PC-9 (cell line): ENCODE measurements around the gene ARHGAP6. TPM values are rescaled to one million over a fixed set of nuclear protein-coding genes. Genes with fewer than 3 reads are reported as not detected.

Experiments used
- BruUV-seq: library from RNA; stranded (reverse); fragments of 400-500 nt; replicated peaks from 2 replicates; lab custom pipeline; 2021; lab: Mats Ljungman, UMichigan
- CTCF ChIA-PET: fragments of 300-600 bp; sonication (Branson Sonifier 250); formaldehyde crosslinking; loops from one replicate; lab custom pipeline; 2022; ENCODE audit warnings: antibody characterized with exemption; lab: Charles Lee
- POLR2A ChIA-PET: fragments of 300-600 bp; sonication (Branson Sonifier 250); formaldehyde crosslinking; loops from one replicate; lab custom pipeline; 2022; ENCODE audit warnings: antibody characterized with exemption; ENCODE audit not compliant: unreplicated experiment; lab: Charles Lee
- DNase-seq, 2 experiments: peaks; one replicate each; pipeline versions ENCODE4 v3.0.0 to v3.0.0-alpha.2; 2015 to 2022; ENCODE audit warnings: mixed read lengths in 1 of 2
- H2AFZ ChIP-seq: fragments of 200-600 bp; sonication (generic); 2 replicates; pipeline ENCODE4 v1.8.1; 2017; ENCODE audit warnings: antibody characterized with exemption
- H3F3A ChIP-seq: fragments of 200-600 bp; sonication (generic); 2 replicates; pipeline ENCODE4 v1.8.1; 2017; ENCODE audit warnings: antibody characterized with exemption, mild to moderate bottlenecking, low read depth; ENCODE audit not compliant: insufficient read depth
- H3K27ac ChIP-seq: fragments of 200-600 bp; sonication (generic); 2 replicates; pipeline ENCODE4 v1.6.1; 2016; ENCODE audit warnings: mixed run types
- H3K27me3 ChIP-seq: fragments of 200-600 bp; sonication (generic); 2 replicates; pipeline ENCODE4 v1.6.1; 2016; ENCODE audit warnings: low read depth, mixed run types; ENCODE audit not compliant: insufficient read depth
- H3K36me3 ChIP-seq: fragments of 200-600 bp; sonication (generic); 2 replicates; pipeline ENCODE4 v1.6.1; 2016; ENCODE audit warnings: low read depth, mixed run types
- H3K4me1 ChIP-seq: fragments of 200-600 bp; sonication (generic); replicated peaks from 2 replicates; pipeline ENCODE4 v1.6.1; 2016; ENCODE audit warnings: mixed run types; ENCODE audit not compliant: insufficient read depth
- H3K4me2 ChIP-seq: fragments of 200-600 bp; sonication (generic); 2 replicates; pipeline ENCODE4 v1.6.1; 2017; ENCODE audit warnings: mixed run types
- H3K4me3 ChIP-seq: fragments of 200-600 bp; sonication (generic); 2 replicates; pipeline ENCODE4 v1.6.1; 2016; ENCODE audit warnings: mixed run types
- H3K79me2 ChIP-seq: fragments of 200-600 bp; sonication (generic); 2 replicates; pipeline ENCODE4 v1.6.1; 2017; ENCODE audit warnings: low read depth, mixed run types
- H3K9me2 ChIP-seq: fragments of 200-600 bp; sonication (generic); 2 replicates; pipeline ENCODE4 v1.8.1; 2017; ENCODE audit warnings: mild to moderate bottlenecking; ENCODE audit not compliant: insufficient read depth
- H3K9me3 ChIP-seq: fragments of 200-600 bp; sonication (generic); 2 replicates; pipeline ENCODE4 v1.8.1; 2016; ENCODE audit warnings: low read depth; ENCODE audit not compliant: insufficient read depth
- H4K20me1 ChIP-seq: fragments of 200-600 bp; sonication (generic); 2 replicates; pipeline ENCODE4 v1.8.1; 2017; ENCODE audit not compliant: insufficient read depth
- EZH2 ChIP-seq: fragments of 200-600 bp; sonication (generic); IDR thresholded peaks from 2 replicates; pipeline ENCODE4 v1.8.0; 2017; ENCODE audit warnings: antibody characterized with exemption, low read depth
- intact Hi-C: fragments of 100-400 bp; cut with micrococcal nuclease; formaldehyde crosslinking; loops from one replicate; pipeline ENCODE4 v1.10.0; 2022; ENCODE audit not compliant: unreplicated experiment
- total RNA-seq: library from RNA; stranded (reverse); gene quantifications from 2 replicates; pipeline ENCODE4 v1.2.3, GENCODE V29; 2021
- TF ChIP-seq, protein P1 (sequence below): fragments of 200-600 bp; sonication (generic); conservative IDR thresholded peaks from 2 replicates; pipeline ENCODE4 v1.6.1; 2017; ENCODE audit warnings: mixed run types, antibody characterized with exemption, mild to moderate bottlenecking, moderate library complexity

ARHGAP6 gene
- total RNA-seq, 1 experiment from 2014 or later, result not detected

DNA sequence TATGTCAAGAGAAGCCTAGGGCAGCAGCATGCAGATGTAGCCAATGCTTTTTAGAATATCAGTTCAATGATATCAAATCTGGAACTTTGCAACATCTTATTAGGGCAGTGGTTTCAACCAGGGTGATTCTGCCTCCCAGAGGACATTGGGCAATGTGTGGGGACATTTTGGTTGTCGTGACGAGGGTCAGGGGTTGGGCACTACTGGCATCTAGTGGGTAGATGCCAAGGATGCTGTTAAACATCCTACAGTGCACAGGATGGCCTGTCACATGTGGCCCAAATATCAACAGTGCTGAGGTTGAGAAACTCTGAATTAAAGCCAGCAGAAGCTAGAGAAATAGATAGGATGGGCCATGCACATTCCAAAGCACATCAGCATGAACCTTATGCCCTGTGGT is 220.2 kb downstream of the ARHGAP6 start:
- DNase-seq, result no peak
- Histone ChIP-seq H3K4me3 (no peak overlapping the region), H3K9me3 (no peaks in the 10 kb centered on the region), H3K27ac (no peak overlapping the region), H3K79me2 (no peaks in the 10 kb centered on the region), H4K20me1 (no peaks in the 10 kb centered on the region), H3K9me2 (no peaks in the 10 kb centered on the region), H3F3A (no peaks in the 10 kb centered on the region), H3K4me1 (no peaks in the 10 kb centered on the region), H3K36me3 (no peaks in the 10 kb centered on the region), H3K27me3 (no peaks in the 10 kb centered on the region), H2AFZ (no peak overlapping the region), H3K4me2 (no peak overlapping the region)
- no TSS peak for BruUV-seq
- ChIA-PET POLR2A (no interaction called here), CTCF (no interaction called here)
- TF ChIP-seq, protein P1, sequence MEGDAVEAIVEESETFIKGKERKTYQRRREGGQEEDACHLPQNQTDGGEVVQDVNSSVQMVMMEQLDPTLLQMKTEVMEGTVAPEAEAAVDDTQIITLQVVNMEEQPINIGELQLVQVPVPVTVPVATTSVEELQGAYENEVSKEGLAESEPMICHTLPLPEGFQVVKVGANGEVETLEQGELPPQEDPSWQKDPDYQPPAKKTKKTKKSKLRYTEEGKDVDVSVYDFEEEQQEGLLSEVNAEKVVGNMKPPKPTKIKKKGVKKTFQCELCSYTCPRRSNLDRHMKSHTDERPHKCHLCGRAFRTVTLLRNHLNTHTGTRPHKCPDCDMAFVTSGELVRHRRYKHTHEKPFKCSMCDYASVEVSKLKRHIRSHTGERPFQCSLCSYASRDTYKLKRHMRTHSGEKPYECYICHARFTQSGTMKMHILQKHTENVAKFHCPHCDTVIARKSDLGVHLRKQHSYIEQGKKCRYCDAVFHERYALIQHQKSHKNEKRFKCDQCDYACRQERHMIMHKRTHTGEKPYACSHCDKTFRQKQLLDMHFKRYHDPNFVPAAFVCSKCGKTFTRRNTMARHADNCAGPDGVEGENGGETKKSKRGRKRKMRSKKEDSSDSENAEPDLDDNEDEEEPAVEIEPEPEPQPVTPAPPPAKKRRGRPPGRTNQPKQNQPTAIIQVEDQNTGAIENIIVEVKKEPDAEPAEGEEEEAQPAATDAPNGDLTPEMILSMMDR, result no peak
- TF ChIP-seq EZH2, result no peak
- intact Hi-C loops, result no loop called here

DNA sequence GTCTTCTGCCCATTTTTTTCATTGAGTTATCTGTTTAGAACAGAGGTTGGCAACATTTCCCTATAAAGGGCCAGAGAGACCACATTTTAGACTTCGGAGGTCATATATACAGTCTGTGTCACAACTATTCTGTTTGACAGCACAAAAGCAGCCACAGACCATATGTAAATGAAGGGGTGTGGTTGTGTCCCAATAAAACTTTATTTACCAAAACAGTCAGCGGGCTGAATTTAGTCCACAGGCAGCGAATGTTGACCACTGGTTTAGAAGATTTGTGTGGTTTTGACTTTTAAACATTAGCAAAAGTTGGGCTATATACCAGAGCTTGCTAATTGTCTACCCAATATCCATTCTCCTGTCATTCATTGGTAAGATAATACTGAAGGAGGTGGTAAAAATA is 221.7 kb downstream of the ARHGAP6 start:
- no peaks in the 10 kb centered on the region for H3K79me2 ChIP-seq
- no peak overlapping the region for H3K27ac ChIP-seq
- no peaks in the 10 kb centered on the region for H3K9me3 ChIP-seq
- no peaks in the 10 kb centered on the region for H3K9me2 ChIP-seq
- no peak overlapping the region for H3K4me3 ChIP-seq
- no peak for TF ChIP-seq EZH2
- TF ChIP-seq, protein P1, result no peak
- no peaks in the 10 kb centered on the region for H3K36me3 ChIP-seq
- H2AFZ ChIP-seq, result no peak overlapping the region
- no peaks in the 10 kb centered on the region for H3F3A ChIP-seq
- DNase-seq, result no peak
- intact Hi-C loops, result no loop called here
- no peaks in the 10 kb centered on the region for H3K27me3 ChIP-seq
- ChIA-PET CTCF (no interaction called here), POLR2A (no interaction called here)
- BruUV-seq, result no TSS peak
- H4K20me1 ChIP-seq, result no peaks in the 10 kb centered on the region
- H3K4me1 ChIP-seq, result no peaks in the 10 kb centered on the region
- no peak overlapping the region for H3K4me2 ChIP-seq

GRCh38 chrX:11439846-11440245 is 225.9 kb downstream of the ARHGAP6 start:
- intact Hi-C loops, result no loop called here
- Histone ChIP-seq H3K27ac (no peak overlapping the region), H3F3A (no peaks in the 10 kb centered on the region), H3K4me1 (no peaks in the 10 kb centered on the region), H2AFZ (no peak overlapping the region), H3K36me3 (no peaks in the 10 kb centered on the region), H4K20me1 (no peaks in the 10 kb centered on the region), H3K4me2 (no peak overlapping the region), H3K27me3 (no peaks in the 10 kb centered on the region), H3K79me2 (no peaks in the 10 kb centered on the region), H3K4me3 (no peak overlapping the region), H3K9me2 (no peaks in the 10 kb centered on the region), H3K9me3 (no peaks in the 10 kb centered on the region)
- BruUV-seq, result no TSS peak
- DNase-seq, result no peak
- CTCF ChIA-PET, result no interaction called here
- no peak for TF ChIP-seq EZH2
- TF ChIP-seq, protein P1, result no peak
- POLR2A ChIA-PET, result no interaction called here
